GM19467 (cell line): Measurements from ENCODE around the gene EI24.

ENCODE experiments used
- ATAC-seq: cut with Tn5 transposase; IDR thresholded peaks from one replicate; pipeline ENCODE4 v1.9.1; 2021; ENCODE audit warnings: mild to moderate bottlenecking, moderate library complexity; ENCODE audit not compliant: unreplicated experiment

The EI24 gene

GRCh38 chr11:125626288-125626950 is 57.1 kb downstream of the EI24 start:
- peak; percentile 35 for ATAC-seq

- ATAC-seq = no peak
Observed at GRCh38 chr11:125627236-125627910, 58.1 kb downstream of the EI24 start.
